B cell (primary cell): Measurements from ENCODE around the gene NUBP2. TPM values are rescaled to one million over a fixed set of nuclear protein-coding genes. Genes with fewer than 3 reads are reported as not detected.

Experiments
- ATAC-seq: fragments of 200-7000 bp; cut with Tn5 transposase; one replicate; pipeline ENCODE4 v1.10.0; 2021; ENCODE audit warnings: low read depth, mild to moderate bottlenecking, moderate number of reproducible peaks, moderate library complexity
- CTCF ChIA-PET: fragments of 350-600 bp; sonication (Branson Sonifier 250); formaldehyde crosslinking; loops from one replicate; lab custom pipeline; 2021; ENCODE audit warnings: antibody characterized with exemption, inconsistent platforms; lab: Charles Lee
- POLR2A ChIA-PET: fragments of 350-600 bp; sonication (Branson Sonifier 250); formaldehyde crosslinking; loops from one replicate; lab custom pipeline; 2021; ENCODE audit warnings: antibody characterized with exemption; lab: Charles Lee
- DNase-seq: peaks from one replicate; pipeline ENCODE4 v3.0.0; 2013
- H2AFZ ChIP-seq: 2 replicates; pipeline ENCODE4 v1.6.1; 2012; ENCODE audit warnings: mild to moderate bottlenecking, low read depth, low read length; ENCODE audit not compliant: insufficient read depth, poor library complexity, severe bottlenecking
- H3K27ac ChIP-seq, 2 donors: 1 replicate in 1 of 2; 2 replicates in 1 of 2; pipeline ENCODE4 v1.5.1; 2012 to 2013; ENCODE audit warnings: low read length in 2 of 2, mild to moderate bottlenecking in 2 of 2, moderate library complexity in 1 of 2
- H3K27me3 ChIP-seq, 4 experiments: fragments of 200-600 bp in 1 of 4; sonication (generic) in 1 of 4; replicated peaks in 1 of 4; 1 replicate in 2 of 4; 2 replicates in 2 of 4; pipeline versions ENCODE4 v1.6.1 to v1.7.0; 2013 to 2016; ENCODE audit warnings: low read length in 3 of 4, mild to moderate bottlenecking in 2 of 4, mixed read lengths in 1 of 4, moderate library complexity in 1 of 4; ENCODE audit not compliant: insufficient read depth in 4 of 4, control insufficient read depth in 3 of 4; ENCODE audit errors: control extremely low read depth in 1 of 4
- H3K36me3 ChIP-seq, 2 experiments: replicated peaks in 1 of 2; 1 replicate in 1 of 2; 2 replicates in 1 of 2; pipeline versions ENCODE4 v1.6.1 to v1.7.1; 2013; ENCODE audit warnings: low read length in 1 of 2; ENCODE audit not compliant: insufficient read depth in 2 of 2, control insufficient read depth in 1 of 2; ENCODE audit errors: control extremely low read depth in 1 of 2, extremely low read depth in 1 of 2
- H3K4me1 ChIP-seq, 2 donors: fragments of 200-600 bp in 1 of 2; sonication (generic) in 1 of 2; 1 replicate in 1 of 2; 2 replicates in 1 of 2; pipeline versions ENCODE4 v1.5.1 to v1.6.1; 2013 to 2017; ENCODE audit warnings: low read length in 2 of 2; ENCODE audit not compliant: control insufficient read depth in 2 of 2, insufficient read depth in 2 of 2
- H3K4me2 ChIP-seq: replicated peaks from 2 replicates; pipeline ENCODE3; 2012; ENCODE audit warnings: mild to moderate bottlenecking, low read depth, low read length; ENCODE audit not compliant: poor library complexity, severe bottlenecking
- H3K4me3 ChIP-seq, 5 experiments: fragments of 200-600 bp in 1 of 5; sonication (generic) in 1 of 5; 1 replicate in 3 of 5; 2 replicates in 2 of 5; pipeline versions ENCODE4 v1.5.1 to v1.7.0; 2011 to 2016; ENCODE audit warnings: low read length in 4 of 5, mild to moderate bottlenecking in 4 of 5, low read depth in 2 of 5, control low read depth in 1 of 5, moderate library complexity in 1 of 5; ENCODE audit not compliant: insufficient read depth in 1 of 5; ENCODE audit errors: control extremely low read depth in 1 of 5, extremely low read depth in 1 of 5
- H3K79me2 ChIP-seq: fragments of 200-600 bp; sonication (generic); one replicate; pipeline ENCODE4 v1.6.0; 2016; ENCODE audit warnings: low read length; ENCODE audit not compliant: control insufficient read depth, insufficient read depth
- H3K9ac ChIP-seq: fragments of 200-600 bp; sonication (generic); 2 replicates; pipeline ENCODE4 v1.6.1; 2017; ENCODE audit warnings: mild to moderate bottlenecking, low read length, moderate library complexity
- H3K9me3 ChIP-seq, 3 donors: one replicate each; pipeline versions ENCODE4 v1.6.1 to v1.7.1; 2013; ENCODE audit warnings: low read length in 2 of 3; ENCODE audit not compliant: control insufficient read depth in 2 of 3, insufficient read depth in 1 of 3; ENCODE audit errors: control extremely low read depth in 1 of 3
- H4K20me1 ChIP-seq: 2 replicates; pipeline ENCODE4 v1.6.0; 2012; ENCODE audit warnings: mild to moderate bottlenecking, low read length; ENCODE audit not compliant: insufficient read depth, control insufficient read depth, poor library complexity, severe bottlenecking
- H3K27ac Mint-ChIP-seq: one replicate; pipeline ENCODE4 v1.8.0; 2021; ENCODE audit warnings: mixed read lengths
- H3K27me3 Mint-ChIP-seq: one replicate; pipeline ENCODE4 v1.8.0; 2021; ENCODE audit warnings: mixed read lengths
- H3K4me1 Mint-ChIP-seq: one replicate; pipeline ENCODE4 v1.8.0; 2021; ENCODE audit warnings: mixed read lengths
- H3K4me3 Mint-ChIP-seq: one replicate; pipeline ENCODE4 v1.8.0; 2021; ENCODE audit warnings: mixed read lengths
- H3K9me3 Mint-ChIP-seq: one replicate; pipeline ENCODE4 v1.8.0; 2022; ENCODE audit warnings: mixed read lengths; ENCODE audit not compliant: insufficient read depth
- CTCF ChIP-seq: fragments of 200-600 bp; IDR thresholded peaks from one replicate; pipeline ENCODE4 v1.8.0; 2022; ENCODE audit warnings: antibody characterized with exemption, mild to moderate bottlenecking
- EZH2 ChIP-seq: IDR thresholded peaks from 2 replicates; pipeline ENCODE4 v1.6.1; 2012; ENCODE audit warnings: borderline replicate concordance, low read depth, mild to moderate bottlenecking, moderate library complexity, low read length; ENCODE audit not compliant: insufficient read depth, poor library complexity, severe bottlenecking
- WGBS: methylation state at CpG from one replicate; pipeline ENCODE4 v1.1.5; 2013; ENCODE audit warnings: missing lambda C conversion rate; ENCODE audit not compliant: insufficient coverage; 5-methylcytosine and 5-hydroxymethylcytosine counted together
- intact Hi-C: fragments of 100-400 bp; cut with micrococcal nuclease; formaldehyde crosslinking; loops from one replicate; pipeline ENCODE4 v1.10.0; 2022
- polyA plus RNA-seq: library from polyadenylated mRNA; depleted of rRNA; stranded (reverse); fragments of >200 nt; gene quantifications from 2 replicates; pipeline ENCODE4 v1.2.3, GENCODE V29; 2012
- total RNA-seq, 2 donors: library from RNA; stranded (reverse); fragments of 120-200 nt in 1 of 2; gene quantifications; 1 replicate in 1 of 2; 2 replicates in 1 of 2; pipeline versions ENCODE4 v1.2.3 to v1.2.4, GENCODE V29; 2013 to 2022

NUBP2 gene
- total and polyA plus RNA-seq, 2 donors (not counting 1 experiment from before 2014, with no cell fraction given), result 50.2 to 71.7 TPM

GRCh38 chr16:1754204-1754603 is 28.6 kb upstream of the NUBP2 start:
- POLR2A ChIA-PET, result no interaction called here
- H3K9ac ChIP-seq, result no peak overlapping the region
- H3K4me2 ChIP-seq, result no peak overlapping the region
- intact Hi-C loops, result no loop called here
- no peak for TF ChIP-seq CTCF
- no peak for ATAC-seq
- no peaks in the 10 kb centered on the region for H3K27me3 ChIP-seq
- H3K4me1 ChIP-seq, result no peaks in the 10 kb centered on the region
- H3K79me2 ChIP-seq, result peaks cover 4% of the 10 kb centered on the region
- no peak overlapping the region for H3K27ac ChIP-seq
- no peak for DNase-seq
- Mint-ChIP-seq H3K4me1 (no peaks in the 10 kb centered on the region), H3K9me3 (no peaks in the 10 kb centered on the region), H3K27ac (no peak overlapping the region), H3K4me3 (no peak overlapping the region), H3K27me3 (no peaks in the 10 kb centered on the region)
- H4K20me1 ChIP-seq, result peaks cover 10% of the 10 kb centered on the region
- no peak overlapping the region for H3K4me3 ChIP-seq
- H3K9me3 ChIP-seq, result no peaks in the 10 kb centered on the region
- no peak overlapping the region for H2AFZ ChIP-seq
- H3K36me3 ChIP-seq, result peaks cover 0 to 43% of the 10 kb centered on the region in 2 experiments
- CTCF ChIA-PET, result no interaction called here
- 95% methylated on average over 9 of the region's 12 CpGs for WGBS

- no peaks in the 10 kb centered on the region for H3K79me2 ChIP-seq
- H3K9me3 ChIP-seq, result no peaks in the 10 kb centered on the region
- no peak overlapping the region for H3K9ac ChIP-seq
- H3K36me3 ChIP-seq, result peaks cover 0 to 51% of the 10 kb centered on the region in 2 experiments
- no peak overlapping the region for H3K4me2 ChIP-seq
- TF ChIP-seq EZH2 (no peak), CTCF (no peak)
- no peak overlapping the region for H3K4me3 ChIP-seq
- H3K9me3 Mint-ChIP-seq, result no peaks in the 10 kb centered on the region
- H3K27me3 Mint-ChIP-seq, result no peaks in the 10 kb centered on the region
- no peak overlapping the region for H3K27ac ChIP-seq
- H3K27ac Mint-ChIP-seq, result no peak overlapping the region
- H2AFZ ChIP-seq, result no peak overlapping the region
- POLR2A ChIA-PET, result no interaction called here
- H3K4me1 Mint-ChIP-seq, result no peaks in the 10 kb centered on the region
- no peak overlapping the region for H3K4me3 Mint-ChIP-seq
- DNase-seq (no peak), ATAC-seq (no peak)
- H4K20me1 ChIP-seq, result peaks cover 4% of the 10 kb centered on the region
- H3K27me3 ChIP-seq, result no peaks in the 10 kb centered on the region
- intact Hi-C loops, result no loop called here
- WGBS, result 96% methylated on average over 30 of the region's 37 CpGs
- no peaks in the 10 kb centered on the region for H3K4me1 ChIP-seq
- CTCF ChIA-PET, result no interaction called here
Observed at GRCh38 chr16:1757714-1758461, 24.9 kb upstream of the NUBP2 start.
